Umbilical cord (tissue), 2 donors: ENCODE results near the gene SLC16A5. TPM values are rescaled to one million over a fixed set of nuclear protein-coding genes. Genes with fewer than 3 reads are reported as not detected.
"Not testable (repeated sequence)": the region's sequence is repeated elsewhere in the genome, so short reads cannot be mapped to it uniquely, and the experiment has no call there.

ENCODE experiments used
- DNase-seq: peaks from one replicate; pipeline ENCODE4 v3.0.0-alpha.2; 2015; ENCODE audit warnings: low spot score
- total RNA-seq: library from RNA; depleted of rRNA; stranded (reverse); fragments of >200 nt; gene quantifications from one replicate; pipeline ENCODE4 v1.2.3, GENCODE V29; 2014; ENCODE audit warnings: low replicate concordance; ENCODE audit not compliant: insufficient read depth

The SLC16A5 gene
- total RNA-seq, 1 donor from 2014 or later = 20.7 TPM

GRCh38 chr17:75132018-75133000 is 44.6 kb downstream of the SLC16A5 start:
- not testable (repeated sequence) for DNase-seq

DNA sequence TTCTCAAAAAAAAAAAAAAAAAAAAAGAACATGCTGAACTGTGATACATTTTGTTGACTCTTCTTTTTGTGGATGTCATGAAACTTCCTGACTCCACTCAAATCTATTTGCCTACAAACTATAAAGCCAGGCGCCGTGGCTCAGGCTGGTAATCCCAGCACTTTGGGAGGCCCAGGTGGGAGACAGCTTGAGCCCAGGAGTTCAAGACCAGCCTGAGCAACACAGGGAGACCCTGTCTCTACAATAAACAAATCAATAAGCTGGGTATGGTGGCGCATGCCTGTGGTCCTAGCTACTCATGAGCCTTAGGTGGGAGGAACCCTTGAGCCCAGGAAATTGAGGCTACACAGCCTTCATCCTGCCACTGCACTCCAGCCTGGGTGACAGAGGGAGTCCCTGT is 45.2 kb downstream of the SLC16A5 start:
- DNase-seq = no peak

GRCh38 chr17:75133607-75134347 is 46.0 kb downstream of the SLC16A5 start:
- peak; percentile 28 for DNase-seq

GRCh38 chr17:75135452-75135851 is 47.7 kb downstream of the SLC16A5 start:
- no peak for DNase-seq

- DNase-seq = no peak
These were observed 48.2 kb downstream of the SLC16A5 start for GRCh38 chr17:75135946-75136345.

GRCh38 chr17:75137762-75138161 is 50.0 kb downstream of the SLC16A5 start:
- DNase-seq = not testable (repeated sequence)

DNA sequence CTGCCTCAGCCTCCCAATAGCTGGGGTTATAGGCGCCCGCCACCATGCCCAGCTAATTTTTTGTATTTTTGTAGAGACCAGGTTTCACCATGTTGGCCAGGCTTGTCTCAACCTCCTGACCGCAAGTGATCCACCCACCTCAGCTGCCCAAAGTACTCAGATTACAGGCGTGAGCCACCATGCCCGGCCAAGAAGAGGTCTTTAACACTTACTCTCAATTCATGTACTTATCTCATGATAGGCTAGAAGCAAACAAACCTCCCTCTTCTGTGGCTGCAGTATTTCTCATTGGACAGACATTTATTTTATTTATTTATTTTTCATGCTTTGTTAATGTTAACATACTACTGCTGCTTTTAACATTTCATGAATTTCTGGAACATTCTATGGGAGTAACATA is 50.8 kb downstream of the SLC16A5 start:
- DNase-seq = no peak

GRCh38 chr17:75142236-75142971 is 54.6 kb downstream of the SLC16A5 start:
- no peak for DNase-seq

DNA sequence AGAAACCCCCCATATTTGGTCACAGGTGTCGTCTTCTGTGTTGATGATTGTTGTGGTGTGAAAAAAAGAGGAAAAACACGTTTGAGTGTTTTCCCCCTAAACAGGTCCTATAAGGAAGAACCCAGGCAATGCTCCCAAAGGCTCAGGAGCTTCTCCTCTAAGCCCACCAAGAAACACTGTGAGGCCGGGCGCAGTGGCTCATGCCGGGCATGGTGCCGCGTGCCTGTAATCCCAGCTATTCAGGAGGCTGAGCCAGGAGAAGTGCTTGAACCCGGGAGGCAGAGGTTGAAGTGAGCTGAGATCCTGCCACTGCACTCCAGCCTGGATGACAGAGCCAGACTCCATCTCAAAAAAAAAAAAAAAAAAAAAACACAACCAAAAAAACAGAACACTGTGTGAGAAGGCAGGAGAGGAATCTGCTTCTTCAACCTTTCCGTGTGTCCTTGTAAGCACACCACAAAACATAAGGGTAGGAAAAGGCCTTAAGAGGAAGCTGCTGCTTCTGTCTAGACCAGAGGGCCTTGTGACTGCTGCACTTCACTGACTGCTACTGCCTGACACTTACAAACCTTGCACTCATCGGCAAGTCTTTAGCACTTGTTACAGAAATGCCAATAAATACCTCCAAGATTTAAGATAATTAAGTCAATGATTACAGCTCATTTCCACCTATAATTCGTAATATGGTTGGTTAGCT is 57.2 kb downstream of the SLC16A5 start:
- DNase-seq = no peak

GRCh38 chr17:75146592-75146991 is 58.8 kb downstream of the SLC16A5 start:
- DNase-seq = no peak

- no peak for DNase-seq
These were observed 60.3 kb downstream of the SLC16A5 start for GRCh38 chr17:75147878-75148546.

DNA sequence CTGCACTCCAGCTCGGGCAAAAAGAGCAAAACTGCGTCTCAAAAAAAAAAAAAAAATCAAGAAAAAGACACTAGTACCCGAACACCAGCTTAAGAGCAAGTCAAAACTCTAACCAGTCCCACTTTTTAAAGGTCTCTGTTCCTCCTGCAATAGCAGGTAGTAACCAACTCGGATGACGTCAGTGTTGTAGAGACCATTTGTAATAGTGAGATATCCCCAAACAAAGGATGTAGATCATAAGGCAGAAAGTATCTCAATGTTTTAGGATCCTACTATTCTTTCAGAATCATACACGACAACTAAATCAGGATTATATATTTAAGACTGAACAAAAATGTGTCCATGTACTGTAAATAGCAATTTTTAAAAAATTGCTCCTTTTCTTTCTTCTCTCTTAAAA is 64.2 kb downstream of the SLC16A5 start:
- no peak for DNase-seq

DNA sequence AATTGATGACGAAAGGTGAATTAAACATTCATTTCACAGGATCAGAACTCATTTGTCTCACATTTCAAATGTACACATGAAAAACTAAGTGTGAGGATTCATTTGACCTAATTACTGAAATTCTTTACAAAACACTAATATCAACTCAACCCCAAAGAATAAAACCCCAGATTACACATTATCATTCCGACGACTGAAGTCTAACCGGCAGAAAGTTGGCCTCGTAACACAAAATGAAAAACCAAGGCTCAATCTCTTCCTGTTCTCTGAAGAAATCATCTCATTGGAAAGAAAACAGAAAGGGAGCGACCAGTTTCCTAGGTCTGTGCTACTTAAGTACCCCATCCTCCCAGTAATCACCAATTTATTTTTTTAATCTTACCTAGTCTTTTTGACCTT is 64.8 kb downstream of the SLC16A5 start:
- DNase-seq = no peak

- peak; percentile 34 for DNase-seq
These were observed 65.4 kb downstream of the SLC16A5 start for GRCh38 chr17:75152922-75153779.

DNA sequence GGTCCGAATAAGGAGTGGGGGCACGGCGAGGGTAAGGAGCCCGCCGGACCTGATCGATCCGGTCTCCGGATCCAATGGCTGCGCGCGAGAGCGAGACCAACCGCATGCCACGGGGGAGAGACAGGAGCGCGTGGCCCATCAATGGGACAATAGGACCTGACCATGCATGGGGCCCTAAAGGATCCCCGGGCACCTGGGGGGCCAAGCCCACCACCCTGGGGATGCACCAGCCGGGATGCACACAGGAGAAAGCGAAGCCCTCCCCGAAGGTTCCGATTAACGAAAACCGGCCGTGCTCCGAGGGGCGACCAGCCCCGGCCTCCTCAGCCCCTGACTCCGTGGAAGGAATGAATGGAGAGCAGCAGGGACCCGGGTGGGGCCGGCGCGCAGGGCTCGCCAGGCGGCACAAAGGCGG is 66.0 kb downstream of the SLC16A5 start:
- DNase-seq = no peak

GRCh38 chr17:75154195-75155106 is 66.7 kb downstream of the SLC16A5 start, which contains the start of gene JPT1:
TSS of gene JPT1 (minus strand) at chr17:75154512. CDS start at chr17:75154397, 115 bp downstream.
- DNase-seq = peak; percentile 99

GRCh38 chr17:75155191-75155601 is 67.4 kb downstream of the SLC16A5 start:
- no peak for DNase-seq
